ENCODE results near the gene MAP3K8.

MAP3K8 gene

GRCh38 chr10:30433730-30434272 lies at the start of gene MAP3K8:
Gene MAP3K8 (plus strand): TSS chr10:30434184. CDS start chr10:30438939, 4,755 bp downstream.
- DNase-seq, result peak; percentile 23 to 59

- DNase-seq, result peak in 1 of 2 experiments; percentile 5
Observed at GRCh38 chr10:30384701-30385201, 49.2 kb upstream of the MAP3K8 start.

GRCh38 chr10:30386801-30387588 lies 47.0 kb upstream of the MAP3K8 start:
- no peak for DNase-seq

- no peak for DNase-seq
Observed at GRCh38 chr10:30387646-30388243, 46.2 kb upstream of the MAP3K8 start.

- no peak for DNase-seq
Observed at GRCh38 chr10:30389543-30389942, 44.4 kb upstream of the MAP3K8 start.

GRCh38 chr10:30390207-30390606 lies 43.8 kb upstream of the MAP3K8 start:
- no peak for DNase-seq

GRCh38 chr10:30391266-30391665 lies 42.7 kb upstream of the MAP3K8 start:
- no peak for DNase-seq

GRCh38 chr10:30392564-30392990 lies 41.4 kb upstream of the MAP3K8 start:
- DNase-seq, result peak; percentile 55 to 65

GRCh38 chr10:30396293-30396692 lies 37.7 kb upstream of the MAP3K8 start:
- no peak for DNase-seq

- DNase-seq, result no peak
Observed at GRCh38 chr10:30396698-30397097, 37.3 kb upstream of the MAP3K8 start.

- DNase-seq, result no peak
Observed at GRCh38 chr10:30398193-30398592, 35.8 kb upstream of the MAP3K8 start.

- DNase-seq, result no peak
Observed at GRCh38 chr10:30398788-30399187, 35.2 kb upstream of the MAP3K8 start.

GRCh38 chr10:30403494-30403893 lies 30.5 kb upstream of the MAP3K8 start:
- no peak for DNase-seq

GRCh38 chr10:30404540-30404939 lies 29.4 kb upstream of the MAP3K8 start:
- no peak for DNase-seq

GRCh38 chr10:30411263-30411662 lies 22.7 kb upstream of the MAP3K8 start:
- DNase-seq, result no peak

- no peak for DNase-seq
Observed at GRCh38 chr10:30412901-30413300, 21.1 kb upstream of the MAP3K8 start.

GRCh38 chr10:30413996-30414576 lies 19.9 kb upstream of the MAP3K8 start:
- peak in 1 of 2 experiments; percentile 33 for DNase-seq

GRCh38 chr10:30415593-30415992 lies 18.4 kb upstream of the MAP3K8 start:
- no peak for DNase-seq

- DNase-seq, result no peak
Observed at GRCh38 chr10:30417301-30417700, 16.7 kb upstream of the MAP3K8 start.

- no peak for DNase-seq
Observed at GRCh38 chr10:30420266-30420665, 13.7 kb upstream of the MAP3K8 start.

- no peak for DNase-seq
Observed at GRCh38 chr10:30420766-30421165, 13.2 kb upstream of the MAP3K8 start.

- no peak for DNase-seq
Observed at GRCh38 chr10:30422151-30422695, 11.8 kb upstream of the MAP3K8 start.

- DNase-seq, result no peak
Observed at GRCh38 chr10:30422981-30423654, 10.9 kb upstream of the MAP3K8 start.

Measured in NCI-H2081 (cell line).